Ramos (cell line): ENCODE data around the gene CD101.

ENCODE experiments used
- in situ Hi-C: fragments of 300-500 bp; cut with MboI; formaldehyde crosslinking; loops from one replicate; pipeline ENCODE4 v1.14.3; 2022; ENCODE audit warnings: low sequenced_read_pairs; ENCODE audit not compliant: unreplicated experiment

Gene CD101

GRCh38 chr1:117010310-117010969 is 8.9 kb downstream of the CD101 start:
- in situ Hi-C loops, result no loop called here

DNA sequence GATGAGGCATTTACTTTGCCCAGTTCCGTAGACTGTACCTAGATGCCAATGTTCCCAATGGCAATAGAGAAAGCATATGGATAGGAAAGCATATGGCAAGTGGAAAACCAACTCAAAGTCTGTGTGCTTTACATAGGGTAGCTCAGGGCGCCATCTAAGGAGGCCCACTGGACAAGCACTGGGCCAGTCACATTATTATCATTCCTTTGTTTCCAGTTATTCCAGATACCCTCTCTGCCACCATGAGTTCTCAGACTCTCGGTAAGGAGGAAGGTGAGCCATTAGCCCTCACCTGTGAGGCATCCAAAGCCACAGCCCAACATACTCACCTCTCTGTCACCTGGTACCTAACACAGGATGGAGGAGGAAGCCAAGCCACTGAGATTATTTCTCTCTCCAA is 9.8 kb downstream of the CD101 start:
- in situ Hi-C loops, result no loop called here

DNA sequence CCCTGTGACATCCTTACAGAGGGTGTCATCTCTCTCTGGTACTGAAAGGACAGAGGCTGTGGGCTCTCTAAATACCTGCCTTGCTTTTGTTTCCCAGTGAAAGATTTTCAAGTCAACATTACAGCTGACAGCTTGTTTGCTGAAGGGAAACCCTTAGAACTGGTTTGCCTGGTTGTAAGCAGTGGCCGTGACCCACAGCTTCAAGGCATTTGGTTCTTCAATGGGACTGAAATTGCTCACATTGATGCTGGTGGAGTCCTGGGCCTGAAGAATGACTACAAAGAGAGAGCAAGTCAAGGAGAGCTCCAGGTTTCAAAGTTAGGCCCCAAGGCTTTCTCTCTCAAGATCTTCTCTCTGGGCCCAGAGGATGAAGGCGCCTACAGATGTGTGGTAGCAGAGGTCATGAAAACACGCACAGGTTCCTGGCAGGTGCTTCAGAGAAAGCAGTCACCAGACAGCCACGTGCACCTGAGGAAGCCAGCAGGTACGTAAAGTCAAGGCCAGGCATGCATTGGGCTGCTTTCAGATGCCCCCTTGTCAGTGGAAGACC is 11.8 kb downstream of the CD101 start:
- in situ Hi-C loops, result no loop called here

DNA sequence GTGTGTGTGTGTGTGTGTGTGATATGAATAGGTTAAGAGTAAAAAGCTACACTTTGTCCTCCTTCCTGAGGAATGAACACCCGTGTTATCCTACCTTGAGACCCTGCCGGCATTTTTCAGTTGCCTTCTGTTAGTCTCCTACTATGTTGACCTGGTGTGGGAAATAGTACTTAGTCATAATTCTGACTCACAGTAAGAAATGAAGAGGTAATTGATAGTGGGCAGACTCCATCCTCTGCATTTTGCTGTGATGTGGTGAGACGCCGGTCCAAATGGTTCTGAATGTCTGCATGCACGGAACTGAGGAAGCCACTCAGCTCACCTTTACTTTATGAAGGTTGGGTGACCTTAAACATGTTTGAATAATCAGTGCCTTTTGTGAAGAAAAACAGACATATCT is 12.6 kb downstream of the CD101 start:
- in situ Hi-C loops, result no loop called here

DNA sequence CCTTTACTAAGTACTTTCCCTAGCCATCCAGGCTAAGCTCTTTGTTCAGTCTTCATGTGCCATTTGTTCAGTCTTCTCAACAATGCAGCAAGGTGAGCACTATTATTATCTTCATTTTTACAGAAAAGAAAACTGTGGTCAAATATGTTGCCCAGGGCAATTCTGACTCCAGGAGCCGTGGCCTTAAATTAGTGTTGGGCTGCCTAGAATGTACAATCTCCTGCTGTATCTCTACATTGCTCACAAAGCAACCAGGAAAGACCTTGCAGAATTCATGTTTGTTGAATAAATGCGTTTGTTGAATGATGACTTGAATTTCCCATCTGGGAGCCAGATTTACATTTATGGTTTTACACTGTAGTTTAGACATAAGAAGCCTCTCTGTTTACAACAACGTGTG is 14.2 kb downstream of the CD101 start:
- in situ Hi-C loops, result no loop called here

DNA sequence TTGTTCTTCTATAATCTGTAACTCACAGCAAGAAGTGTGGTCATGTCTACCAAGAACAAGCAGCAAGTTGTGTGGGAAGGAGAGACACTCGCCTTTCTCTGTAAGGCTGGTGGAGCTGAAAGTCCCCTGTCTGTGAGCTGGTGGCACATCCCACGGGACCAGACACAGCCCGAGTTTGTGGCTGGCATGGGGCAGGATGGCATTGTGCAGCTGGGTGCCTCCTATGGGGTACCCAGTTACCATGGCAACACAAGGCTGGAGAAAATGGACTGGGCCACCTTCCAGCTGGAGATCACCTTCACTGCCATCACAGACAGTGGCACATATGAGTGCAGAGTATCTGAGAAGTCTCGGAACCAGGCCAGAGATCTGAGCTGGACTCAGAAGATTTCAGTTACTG is 15.5 kb downstream of the CD101 start:
- in situ Hi-C loops, result no loop called here

DNA sequence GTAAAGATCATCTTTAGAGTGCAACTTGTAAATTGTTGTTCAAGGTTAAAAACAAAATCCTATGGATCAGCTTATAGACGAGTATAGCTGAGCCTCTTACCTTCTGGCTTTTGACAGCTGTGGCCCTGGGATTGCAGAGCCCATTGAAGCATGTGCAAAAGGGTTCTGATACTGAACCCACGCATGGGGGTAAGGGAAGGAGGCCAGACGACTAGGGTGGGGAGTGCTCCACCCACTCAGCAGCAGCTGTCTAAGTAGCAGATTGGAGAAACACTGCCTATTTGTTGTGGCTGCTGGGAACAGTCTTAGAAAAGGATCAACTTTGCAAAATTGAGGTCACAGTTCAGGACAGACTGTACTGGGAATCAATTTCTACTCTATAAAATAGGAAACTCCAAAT is 16.1 kb downstream of the CD101 start:
- in situ Hi-C loops, result no loop called here

GRCh38 chr1:117020526-117021156 is 19.1 kb downstream of the CD101 start:
- in situ Hi-C loops, result no loop called here

DNA sequence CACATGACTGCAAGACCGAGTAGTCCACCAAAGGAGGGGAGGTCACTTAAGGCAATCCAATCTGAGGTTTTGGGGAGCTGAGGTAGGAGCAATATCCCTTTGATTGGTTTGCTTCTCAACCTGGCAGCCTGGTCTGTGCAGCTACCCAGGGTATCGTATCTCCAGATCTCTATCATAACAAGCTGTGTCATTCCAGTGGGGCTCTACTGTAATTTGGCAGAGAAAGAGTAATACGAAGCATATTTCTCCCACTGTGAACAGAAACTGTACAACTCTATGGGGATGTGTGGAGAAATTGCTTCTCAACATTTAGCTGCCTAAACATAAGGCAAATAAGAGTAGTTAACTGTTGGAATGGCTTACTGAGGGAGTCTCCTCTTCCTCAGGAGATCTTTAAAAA is 20.6 kb downstream of the CD101 start:
- in situ Hi-C loops, result no loop called here

DNA sequence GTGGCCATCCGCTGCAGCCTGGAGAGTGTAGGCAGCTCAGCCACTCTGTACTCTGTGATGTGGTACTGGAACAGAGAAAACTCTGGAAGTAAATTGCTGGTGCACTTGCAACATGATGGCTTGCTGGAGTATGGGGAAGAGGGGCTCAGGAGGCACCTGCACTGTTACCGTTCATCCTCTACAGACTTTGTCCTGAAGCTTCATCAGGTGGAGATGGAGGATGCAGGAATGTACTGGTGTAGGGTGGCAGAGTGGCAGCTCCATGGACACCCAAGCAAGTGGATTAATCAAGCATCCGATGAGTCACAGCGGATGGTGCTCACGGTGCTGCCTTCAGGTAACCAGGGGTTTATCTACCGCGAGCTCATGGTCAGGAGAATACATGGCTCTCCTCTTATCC is 24.0 kb downstream of the CD101 start:
- in situ Hi-C loops, result no loop called here

- in situ Hi-C loops, result no loop called here
Measured at GRCh38 chr1:117026361-117026760, 24.8 kb downstream of the CD101 start.

DNA sequence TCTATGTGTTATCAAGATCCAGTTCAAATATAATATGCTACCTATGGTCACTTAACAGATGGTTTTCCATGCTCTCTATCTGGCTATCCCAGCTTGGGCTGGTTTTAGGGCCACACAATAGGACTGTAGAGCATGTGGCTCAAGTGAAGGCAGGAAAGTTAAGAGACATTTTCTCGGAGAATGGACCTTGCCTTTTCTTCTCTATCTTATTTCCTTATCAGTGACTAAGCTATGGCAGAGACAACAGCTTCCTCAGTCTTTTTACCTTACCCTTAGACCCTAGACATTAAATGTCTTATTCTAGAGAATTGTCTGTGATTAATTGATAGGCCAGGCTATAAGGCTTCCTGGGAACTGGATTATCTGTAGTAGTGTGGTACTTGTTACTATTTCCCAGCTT is 28.1 kb downstream of the CD101 start:
- in situ Hi-C loops, result no loop called here

DNA sequence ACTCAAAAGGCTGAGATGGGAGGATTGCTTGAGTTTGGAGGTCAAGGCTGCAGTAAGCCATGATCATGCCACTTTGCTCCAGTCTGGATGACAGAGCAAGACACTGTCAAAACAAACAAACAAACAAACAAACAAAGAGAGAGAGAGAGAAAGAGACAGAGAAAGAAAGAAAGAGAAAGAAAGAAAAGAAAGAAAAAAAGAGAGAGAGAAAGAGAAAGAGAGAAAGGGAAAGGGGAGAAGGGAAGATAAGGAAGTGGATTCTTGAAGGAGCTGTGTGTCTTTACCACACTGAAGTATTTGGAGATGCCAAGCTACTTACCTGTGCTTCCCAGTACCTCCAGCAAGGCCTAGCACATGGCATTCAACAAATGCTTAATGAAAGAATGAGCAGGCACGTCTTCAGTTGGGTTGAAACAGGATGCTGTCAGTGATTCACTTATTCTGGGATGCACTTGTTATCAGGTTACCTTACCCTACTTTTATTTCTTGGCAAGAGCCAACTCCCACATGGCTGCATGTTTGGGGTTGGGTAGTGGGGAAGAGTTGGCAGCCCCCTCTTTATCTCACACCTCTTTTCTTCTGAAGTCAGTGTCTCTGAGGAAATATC is 28.8 kb downstream of the CD101 start:
- in situ Hi-C loops, result no loop called here

DNA sequence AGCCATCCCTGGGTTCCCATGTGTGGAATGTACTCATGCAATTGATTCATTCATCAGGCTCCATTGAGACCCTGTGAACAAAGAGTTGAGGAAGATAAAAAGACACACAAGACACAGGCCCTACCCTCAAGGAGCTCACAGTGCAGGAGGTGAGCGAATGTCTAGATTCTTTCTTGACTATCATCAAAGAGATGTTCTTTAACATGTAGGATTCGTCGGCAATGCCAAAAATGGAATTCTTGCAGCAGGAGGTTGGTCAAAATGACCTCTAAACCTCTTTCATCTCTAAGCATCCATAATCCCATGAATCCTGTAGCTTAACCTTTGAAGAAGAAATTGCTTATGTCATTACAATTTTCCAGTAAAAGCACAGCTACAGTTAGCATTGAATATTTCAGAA is 30.7 kb downstream of the CD101 start:
- in situ Hi-C loops, result no loop called here

DNA sequence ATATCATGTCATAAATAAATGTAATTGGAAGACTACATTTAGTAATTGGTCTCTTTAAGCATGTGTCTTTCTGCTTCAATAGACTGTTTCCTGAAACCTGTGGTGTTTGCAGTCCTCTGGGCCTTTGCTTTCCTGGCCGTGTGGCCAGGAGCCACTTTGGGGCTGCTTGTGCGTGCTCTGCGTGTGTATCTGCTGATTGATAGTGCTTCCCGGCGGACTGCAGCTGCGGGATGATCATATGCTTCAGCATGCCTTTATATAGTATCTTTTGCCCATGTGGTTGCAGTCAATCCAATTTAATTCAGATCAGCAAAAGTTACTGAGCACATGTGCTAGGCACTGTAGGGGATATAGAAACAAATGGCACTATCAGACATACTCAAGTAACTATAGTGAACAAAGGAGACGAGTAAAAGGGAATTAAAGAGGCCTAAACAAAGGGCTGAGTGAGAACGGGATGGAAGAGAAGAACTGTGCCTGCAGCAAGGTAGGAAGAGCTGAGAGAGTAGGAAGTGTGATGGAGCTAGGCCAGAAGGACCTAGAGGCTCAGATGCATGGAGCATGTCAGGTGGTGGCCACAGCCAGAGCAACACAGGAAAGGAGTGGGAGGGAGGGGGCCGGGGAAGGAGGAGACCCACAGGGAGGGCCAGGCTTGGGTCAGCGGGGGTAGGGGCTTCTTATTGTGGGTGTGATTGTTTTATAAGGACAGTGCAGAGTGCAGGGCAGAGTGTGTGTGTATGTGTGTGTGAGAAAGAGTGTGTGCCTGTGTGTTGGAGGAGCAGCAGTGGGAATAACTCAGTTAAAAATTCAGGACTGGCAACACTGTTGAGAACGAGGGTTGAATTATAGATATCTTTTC is 31.4 kb downstream of the CD101 start:
- in situ Hi-C loops, result no loop called here

- in situ Hi-C loops, result no loop called here
Measured at GRCh38 chr1:117033772-117034171, 32.2 kb downstream of the CD101 start.

DNA sequence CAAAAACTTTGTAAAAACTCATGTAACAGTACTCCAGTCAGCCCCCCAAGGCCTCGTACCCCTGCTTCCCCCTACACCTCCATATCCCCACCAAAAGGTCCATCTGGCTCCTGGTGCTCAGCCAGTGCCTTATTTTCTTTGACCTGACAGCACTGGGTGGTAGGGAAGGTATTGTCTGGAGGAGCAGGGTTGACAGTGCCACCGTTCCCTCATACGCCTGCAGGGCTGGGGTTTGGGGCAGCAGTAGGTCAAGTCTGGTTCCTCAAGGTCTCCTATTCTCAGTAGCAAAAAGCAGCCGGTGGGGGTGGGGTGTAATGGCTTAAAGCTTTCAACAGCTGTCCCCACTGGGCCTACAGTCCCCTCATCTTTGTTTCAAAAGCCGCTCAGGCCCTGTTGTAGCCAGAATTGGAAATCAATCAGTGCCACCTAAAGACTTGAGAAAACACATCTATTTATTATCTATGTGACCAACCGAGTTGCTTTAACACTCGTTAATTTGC is 33.3 kb downstream of the CD101 start:
- in situ Hi-C loops, result no loop called here

DNA sequence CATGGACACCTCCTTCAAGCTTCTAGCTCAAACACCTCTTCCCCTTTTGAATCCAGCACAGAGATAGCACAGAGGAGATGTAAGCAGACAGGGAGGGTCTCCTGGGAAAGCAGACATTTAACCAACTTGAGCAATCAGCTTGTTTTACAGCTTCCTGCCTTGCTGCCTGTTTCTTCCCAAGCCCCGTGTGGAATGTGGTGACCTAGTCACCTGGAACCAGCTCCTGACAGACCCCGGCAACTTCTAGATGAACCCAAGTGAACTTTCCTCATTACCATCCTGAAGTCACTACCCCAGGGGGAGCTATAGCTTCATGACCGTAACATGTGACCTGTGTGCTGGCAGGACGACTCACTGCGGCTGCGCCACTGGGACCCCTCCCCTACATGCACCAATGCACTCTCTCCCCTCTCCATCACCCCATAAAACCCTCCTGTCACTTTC is 34.5 kb downstream of the CD101 start:
- in situ Hi-C loops, result no loop called here

DNA sequence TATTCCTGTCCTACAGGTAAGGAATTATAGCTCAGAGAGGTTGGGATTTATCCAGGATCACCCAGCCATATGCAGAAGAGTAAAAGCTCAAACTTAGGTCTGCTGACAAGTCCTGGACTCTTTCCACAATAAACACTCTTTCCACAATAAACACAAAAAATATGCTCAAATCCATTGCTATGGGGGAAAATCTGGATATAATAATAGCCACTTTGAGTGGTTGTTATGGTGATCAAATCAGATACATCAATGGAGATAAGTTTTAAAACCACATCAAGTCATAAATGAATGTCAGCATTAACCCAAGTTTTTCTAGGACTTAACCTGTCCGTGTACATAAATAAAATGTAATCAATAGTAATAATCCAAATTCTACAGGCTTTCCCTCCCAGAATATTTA is 36.2 kb downstream of the CD101 start:
- in situ Hi-C loops, result no loop called here

DNA sequence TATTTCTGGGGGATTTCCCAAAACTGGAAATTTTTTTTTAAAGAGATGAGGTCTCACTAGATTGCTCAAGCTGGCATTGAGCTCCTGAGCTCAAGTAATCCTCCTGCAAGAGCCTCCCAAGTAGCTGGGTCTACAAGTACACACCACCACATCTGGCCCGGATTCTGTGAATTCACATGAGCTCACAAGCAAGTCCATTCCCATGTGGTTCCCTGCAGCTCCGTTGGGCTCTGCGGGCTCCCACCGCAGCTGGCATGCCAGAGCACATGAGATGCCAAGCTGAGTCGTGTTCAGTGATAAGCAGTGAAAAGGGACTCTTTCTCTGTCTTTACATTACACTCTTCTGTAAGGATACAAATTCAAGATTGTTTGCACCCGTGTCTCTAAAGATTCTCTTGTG is 36.7 kb downstream of the CD101 start:
- in situ Hi-C loops, result no loop called here
